Ramos (cell line): Measurements from ENCODE around the gene THUMPD2.

Experiments used
- in situ Hi-C: fragments of 300-500 bp; cut with MboI; formaldehyde crosslinking; loops from one replicate; pipeline ENCODE4 v1.14.3; 2022; ENCODE audit warnings: low sequenced_read_pairs; ENCODE audit not compliant: unreplicated experiment

THUMPD2 gene

DNA sequence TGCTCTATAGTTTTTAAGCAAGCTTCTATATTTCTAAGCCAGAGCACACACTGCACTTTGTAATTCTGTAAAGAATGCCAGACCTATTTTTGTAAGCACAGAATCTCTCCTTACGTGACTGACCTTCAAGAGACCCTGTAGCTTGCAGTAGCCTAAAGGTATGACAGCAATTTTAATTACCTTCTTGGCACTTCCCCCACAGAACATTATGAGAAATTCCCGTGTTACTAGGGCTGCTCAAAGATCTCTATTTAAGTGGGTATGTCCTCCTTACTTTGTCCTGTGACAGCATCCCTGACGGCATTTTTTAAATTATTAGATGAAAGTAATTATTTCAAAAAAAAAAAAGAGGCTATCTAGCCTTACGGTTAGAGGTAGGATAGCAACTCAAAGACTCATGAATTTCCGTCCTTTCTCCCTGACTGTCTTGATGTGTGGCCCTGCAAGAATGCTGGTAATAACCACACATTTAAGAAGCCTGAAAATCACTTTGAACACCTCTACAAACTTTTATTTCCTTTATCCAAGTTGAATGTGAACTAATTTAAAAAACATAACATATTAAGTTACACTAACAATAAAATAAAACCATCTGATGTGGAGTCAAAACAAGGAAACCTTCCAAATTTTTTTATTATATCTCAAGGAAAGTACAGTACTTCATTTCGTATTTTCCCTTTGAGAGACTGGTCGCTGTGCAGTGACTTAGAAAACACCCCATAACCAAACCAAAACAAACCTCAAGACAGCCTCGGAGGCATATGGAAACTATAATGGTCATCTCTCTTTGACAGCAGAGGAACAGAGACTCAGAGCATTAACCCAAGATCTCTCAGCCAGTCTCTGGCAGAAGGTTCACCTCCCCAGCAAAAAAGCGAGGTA lies 54.9 kb downstream of the THUMPD2 start:
- in situ Hi-C loops: loop anchor here (25.0 kb wide), 1 partner anchor 337 kb away; no protein-coding TSS in a partner anchor

DNA sequence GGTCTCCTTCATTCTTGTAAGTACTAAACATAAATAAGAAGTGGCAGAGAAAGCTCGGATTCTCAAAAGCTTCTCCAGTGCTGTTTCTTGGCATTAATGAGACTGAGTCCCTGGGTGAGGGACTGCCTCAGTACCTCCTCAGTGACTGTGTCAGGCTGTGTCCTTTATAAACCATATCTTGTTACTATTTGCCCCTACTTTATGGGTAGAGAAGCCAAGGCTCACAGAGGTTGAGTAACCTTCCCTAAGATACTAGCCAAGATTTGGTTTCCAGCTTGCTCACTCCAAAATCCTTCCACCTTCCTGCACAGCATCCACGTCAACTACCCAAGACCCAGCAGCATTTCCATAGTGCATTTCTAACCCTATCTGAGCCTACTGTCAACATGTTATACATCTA lies 55.6 kb downstream of the THUMPD2 start:
- in situ Hi-C loops: loop anchor here (25.0 kb wide), 1 partner anchor 336 kb away; no protein-coding TSS in a partner anchor

DNA sequence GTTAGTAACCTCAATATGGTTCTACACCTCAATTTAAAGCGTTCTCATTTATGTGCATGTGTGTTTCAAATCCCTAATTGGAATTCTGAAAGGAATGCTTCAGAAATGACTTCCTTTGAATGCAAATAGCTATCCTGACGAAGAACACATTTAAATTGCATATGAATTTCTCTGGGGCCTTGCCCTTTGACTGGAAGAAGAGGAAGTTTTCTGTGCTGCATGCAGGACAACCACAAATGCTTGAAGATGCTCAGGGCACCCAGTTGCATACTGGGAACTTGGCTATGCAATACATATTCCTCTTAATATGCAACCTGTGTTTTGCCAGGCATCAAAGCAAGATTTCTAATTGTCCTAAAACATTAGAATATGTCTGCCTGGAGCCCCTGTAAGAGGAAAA lies 58.1 kb downstream of the THUMPD2 start:
- in situ Hi-C loops: loop anchor here (25.0 kb wide), 1 partner anchor 334 kb away; no protein-coding TSS in a partner anchor

DNA sequence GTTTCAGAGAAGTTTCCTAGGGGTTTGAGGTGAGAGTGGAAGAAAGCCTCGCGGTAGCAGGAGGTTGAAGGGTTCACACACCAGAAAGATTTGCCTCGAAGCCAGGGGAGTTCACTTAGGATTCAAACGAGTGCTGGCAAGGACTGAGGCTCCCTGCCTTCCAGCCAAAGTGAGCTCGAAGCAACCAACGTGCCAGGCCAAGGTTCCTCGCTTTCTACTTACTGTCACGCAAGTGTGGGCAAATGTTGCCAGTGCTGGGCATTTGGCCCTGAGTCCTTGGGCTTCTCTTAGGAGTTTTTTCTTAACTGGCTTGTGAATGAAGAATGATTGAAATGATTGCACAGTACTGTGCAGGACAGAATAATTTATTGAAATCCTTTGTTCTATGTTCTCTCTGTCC lies 59.7 kb downstream of the THUMPD2 start:
- in situ Hi-C loops: loop anchor here (25.0 kb wide), 1 partner anchor 332 kb away; no protein-coding TSS in a partner anchor

DNA sequence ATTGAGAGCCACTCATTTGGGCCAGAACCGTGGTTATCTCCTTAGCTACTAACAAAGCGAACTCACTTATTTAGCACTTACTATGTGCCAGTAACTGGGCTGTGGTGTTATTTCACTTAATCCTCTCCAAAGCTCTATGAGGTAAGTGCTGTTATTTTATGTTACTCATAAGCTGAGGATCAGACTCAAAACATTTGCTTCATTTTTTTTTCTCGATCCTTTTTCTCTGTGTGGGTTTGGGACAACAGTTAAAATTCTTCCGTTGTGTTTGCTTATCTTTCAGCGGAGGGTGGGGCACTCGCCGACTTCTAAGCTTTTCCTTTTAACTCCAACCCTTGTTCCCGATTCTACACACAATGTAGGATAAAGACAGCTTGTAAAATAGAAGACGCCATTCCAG lies 60.6 kb downstream of the THUMPD2 start:
- in situ Hi-C loops: loop anchor here (25.0 kb wide), 1 partner anchor 331 kb away; no protein-coding TSS in a partner anchor

DNA sequence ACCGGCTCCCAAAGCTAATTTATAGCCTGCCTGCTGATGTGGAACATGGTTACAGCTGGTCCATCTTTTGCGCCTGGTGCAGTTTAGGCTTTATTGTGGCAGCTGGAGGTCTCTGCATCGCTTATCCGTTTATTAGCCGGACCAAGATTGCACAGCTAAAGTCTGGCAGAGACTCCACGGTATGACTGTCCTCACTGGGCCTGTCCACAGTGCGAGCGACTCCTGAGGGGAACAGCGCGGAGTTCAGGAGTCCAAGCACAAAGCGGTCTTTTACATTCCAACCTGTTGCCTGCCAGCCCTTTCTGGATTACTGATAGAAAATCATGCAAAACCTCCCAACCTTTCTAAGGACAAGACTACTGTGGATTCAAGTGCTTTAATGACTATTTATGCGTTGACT lies 62.0 kb downstream of the THUMPD2 start:
- in situ Hi-C loops: loop anchor here (25.0 kb wide), 1 partner anchor 330 kb away; no protein-coding TSS in a partner anchor

DNA sequence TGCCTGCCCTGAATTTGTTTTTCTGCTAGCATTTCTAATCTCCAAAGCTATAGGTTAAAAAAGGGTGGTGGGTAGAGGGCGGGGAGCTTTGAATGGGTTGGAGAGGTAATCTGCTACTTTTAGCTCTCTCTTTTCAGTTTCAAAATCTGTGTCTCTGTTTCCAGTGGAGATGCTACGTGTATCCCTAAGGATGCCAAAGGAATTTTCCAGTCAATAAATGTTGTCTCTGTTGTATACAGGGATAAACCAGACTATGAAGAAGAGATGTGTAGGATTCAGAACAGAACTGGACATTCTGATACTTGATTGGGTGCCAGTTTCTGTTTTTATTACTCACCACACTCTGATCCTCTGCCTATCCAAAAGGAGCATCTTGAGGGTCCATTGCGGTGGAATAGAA lies 63.2 kb downstream of the THUMPD2 start:
- in situ Hi-C loops: loop anchor here (25.0 kb wide), 1 partner anchor 329 kb away; no protein-coding TSS in a partner anchor

DNA sequence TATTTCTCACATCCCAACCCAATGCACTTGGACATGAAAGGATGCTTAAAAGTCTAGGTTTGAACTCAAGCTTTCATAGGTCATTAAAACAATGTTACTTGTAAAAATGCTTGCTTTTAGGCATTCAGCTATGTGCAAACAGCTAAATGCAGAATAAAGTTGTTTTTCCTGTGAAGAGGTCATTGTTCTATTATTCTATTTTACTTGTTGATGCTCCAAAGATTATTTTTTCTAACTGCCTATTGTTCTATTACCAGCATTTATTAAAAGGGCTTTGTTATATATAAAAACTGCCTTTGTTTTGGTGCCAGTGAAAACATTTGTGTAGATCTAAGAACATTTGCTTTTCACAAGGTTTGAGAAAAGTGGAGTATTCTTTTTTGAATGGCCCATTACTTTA lies 64.0 kb downstream of the THUMPD2 start:
- in situ Hi-C loops: loop anchor here (25.0 kb wide), 1 partner anchor 328 kb away; no protein-coding TSS in a partner anchor

DNA sequence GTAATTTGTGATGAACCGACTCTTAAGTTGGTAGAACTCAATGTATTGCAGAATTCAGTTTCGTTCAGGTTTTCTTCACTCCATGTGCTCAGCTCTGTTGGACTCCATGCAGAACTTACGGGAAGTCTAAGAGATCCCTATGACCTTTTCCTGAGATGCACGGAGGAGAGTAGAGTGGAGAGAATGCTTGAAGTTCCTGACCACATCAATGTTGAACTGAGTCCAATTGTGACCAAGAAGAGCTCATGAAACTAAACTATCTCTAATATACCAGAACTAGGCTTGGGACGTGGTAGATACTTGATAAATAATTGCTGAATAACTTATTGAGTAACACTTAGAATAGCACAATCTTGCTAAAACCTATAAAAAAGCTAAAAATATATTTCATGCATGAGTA lies 66.1 kb downstream of the THUMPD2 start:
- in situ Hi-C loops: loop anchor here (25.0 kb wide), 1 partner anchor 326 kb away; no protein-coding TSS in a partner anchor

DNA sequence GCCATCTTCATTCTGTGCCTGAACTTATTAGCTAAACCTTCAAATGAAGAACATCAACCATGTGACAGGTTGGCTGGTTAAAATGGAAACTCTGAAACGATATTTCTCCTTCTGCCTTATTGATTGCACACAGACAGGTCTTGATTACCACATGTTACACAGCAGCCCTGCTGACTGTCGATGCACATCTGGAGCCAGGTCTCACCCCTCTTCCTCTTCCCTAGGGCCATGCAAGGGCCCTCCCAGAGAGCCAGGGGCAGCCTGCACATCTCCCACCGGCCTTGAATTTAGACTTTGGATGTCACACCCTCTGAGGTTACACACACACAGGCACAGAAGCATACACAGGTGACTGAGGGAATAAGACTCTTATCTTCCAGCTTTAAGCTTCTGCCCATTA lies 68.3 kb downstream of the THUMPD2 start:
- in situ Hi-C loops: loop anchor here (25.0 kb wide), 1 partner anchor 324 kb away; no protein-coding TSS in a partner anchor

DNA sequence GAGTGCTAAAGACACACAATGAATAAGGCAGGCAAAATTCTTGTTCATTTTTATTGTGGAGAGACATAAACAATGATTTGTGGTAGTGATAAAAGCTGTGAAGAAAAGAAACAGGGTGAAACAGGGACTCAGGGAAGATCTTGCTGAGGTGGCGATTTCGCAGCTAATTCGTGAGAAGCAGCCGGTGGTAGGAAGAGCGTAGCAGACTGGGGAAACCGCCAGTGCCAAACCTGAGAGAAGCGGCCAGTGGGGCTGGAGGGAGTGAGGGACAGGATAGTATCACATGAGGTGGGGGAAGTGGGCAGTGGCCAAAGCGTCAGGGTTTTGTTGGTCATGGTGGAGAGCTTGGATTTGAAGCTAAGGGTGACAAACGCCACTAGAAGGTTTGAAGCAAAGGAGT lies 71.1 kb downstream of the THUMPD2 start:
- in situ Hi-C loops: loop anchor here (25.0 kb wide), 1 partner anchor 321 kb away; no protein-coding TSS in a partner anchor

DNA sequence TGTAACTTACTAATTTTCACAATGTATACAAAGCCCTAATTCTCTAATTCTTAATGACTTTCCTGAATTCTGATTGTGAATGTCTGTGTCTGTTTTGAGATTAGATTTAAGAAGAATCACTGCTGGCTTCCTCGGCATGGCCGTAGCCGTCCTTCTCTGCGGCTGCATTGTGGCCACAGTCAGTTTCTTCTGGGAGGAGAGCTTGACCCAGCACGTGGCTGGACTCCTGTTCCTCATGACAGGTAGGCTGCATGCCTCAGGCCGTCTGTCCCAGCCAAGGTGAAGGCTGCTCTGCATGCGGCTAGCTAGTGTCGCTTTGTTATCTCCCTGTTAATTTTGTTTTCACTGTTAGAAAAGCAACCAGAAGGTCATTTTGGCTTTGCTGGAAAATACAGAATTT lies 72.1 kb downstream of the THUMPD2 start:
- in situ Hi-C loops: loop anchor here (25.0 kb wide), 1 partner anchor 320 kb away; no protein-coding TSS in a partner anchor

DNA sequence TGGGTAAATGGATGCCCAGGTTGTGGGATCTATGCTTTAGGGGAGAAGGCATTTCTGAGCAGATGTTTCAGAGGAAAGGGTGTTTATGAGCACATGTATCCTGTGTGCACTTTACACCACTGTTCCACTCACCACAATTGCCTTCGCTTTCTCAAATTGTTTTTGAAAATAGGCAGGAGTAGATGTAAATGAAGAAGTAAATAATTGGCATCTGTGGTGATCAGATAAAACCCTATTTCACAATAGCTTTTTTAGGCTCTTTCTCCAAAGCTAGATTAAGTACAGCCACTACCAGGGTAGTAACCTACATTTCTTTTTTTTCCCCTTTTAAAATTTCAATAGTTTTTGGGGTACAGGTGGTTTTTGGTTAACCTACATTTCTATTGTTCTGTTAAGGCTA lies 72.7 kb downstream of the THUMPD2 start:
- in situ Hi-C loops: loop anchor here (25.0 kb wide), 1 partner anchor 319 kb away; no protein-coding TSS in a partner anchor

DNA sequence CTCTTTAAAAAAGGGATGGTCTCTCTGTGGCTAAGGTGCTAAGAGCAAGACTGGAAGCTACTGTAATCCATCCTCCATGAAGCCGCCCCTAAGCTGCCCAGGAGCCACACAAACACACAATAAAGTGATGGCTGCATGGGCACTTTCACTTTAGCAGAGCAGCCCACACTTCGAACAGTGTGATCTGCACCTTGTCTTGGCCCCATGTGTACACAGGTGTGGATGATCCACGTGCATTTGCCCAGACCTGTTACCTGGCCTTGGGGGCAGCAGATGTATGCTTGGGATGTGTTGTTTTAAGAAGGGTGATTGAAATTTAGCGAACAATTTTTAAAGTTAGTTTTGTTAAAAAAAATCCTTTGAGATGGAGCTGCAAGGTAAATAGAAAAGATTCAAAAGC lies 73.4 kb downstream of the THUMPD2 start:
- in situ Hi-C loops: loop anchor here (25.0 kb wide), 1 partner anchor 318 kb away; no protein-coding TSS in a partner anchor

DNA sequence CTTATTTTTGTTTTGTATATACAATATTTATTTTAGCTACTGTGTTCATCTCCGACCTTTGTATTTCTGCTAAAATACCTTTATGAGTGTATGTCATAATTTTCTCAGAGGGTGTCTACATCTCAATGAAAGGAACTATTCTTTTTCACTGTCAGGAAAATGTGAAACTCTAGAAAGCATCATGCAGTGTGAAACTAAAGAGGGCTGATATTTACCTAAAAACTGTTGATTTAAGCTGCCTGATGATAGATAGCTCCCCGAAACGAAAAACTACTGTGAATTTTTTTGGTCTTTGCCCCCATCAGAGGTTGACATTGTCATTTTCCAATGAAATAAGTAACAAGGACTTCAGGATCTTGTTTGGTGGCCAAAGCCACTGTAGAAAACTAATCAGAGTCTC lies 74.5 kb downstream of the THUMPD2 start:
- in situ Hi-C loops: loop anchor here (25.0 kb wide), 1 partner anchor 317 kb away; no protein-coding TSS in a partner anchor

DNA sequence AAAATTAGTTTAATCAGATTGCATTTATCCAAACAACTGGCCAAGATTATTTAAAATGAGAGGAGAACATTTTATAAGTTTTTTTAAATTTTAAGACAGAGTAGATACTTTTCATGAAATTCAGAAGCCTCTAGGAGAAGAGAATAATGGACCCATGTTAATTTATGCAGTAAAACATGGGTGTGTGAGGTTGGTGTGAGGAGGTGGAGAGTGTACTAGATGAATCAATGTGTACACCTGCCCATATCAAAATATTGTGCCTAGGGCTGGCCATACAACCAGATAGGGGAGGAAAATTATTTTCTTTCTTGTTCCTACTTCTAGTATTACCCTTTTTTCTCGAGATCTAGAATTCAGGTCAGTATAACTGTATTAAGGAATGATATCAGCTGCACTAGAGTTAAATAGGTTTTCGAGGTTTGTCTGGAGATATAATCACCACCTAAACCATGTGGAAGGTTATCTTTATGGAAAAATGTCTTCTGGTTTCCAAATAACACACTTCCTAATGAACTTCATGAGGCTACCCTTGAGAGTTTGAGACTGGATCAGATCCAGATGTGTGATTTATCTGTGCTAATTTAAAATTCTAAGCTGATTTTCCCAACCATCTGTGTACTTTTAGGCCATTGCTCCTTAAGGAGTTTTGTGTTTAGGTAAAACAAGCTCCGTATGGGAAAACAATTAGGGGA lies 75.7 kb downstream of the THUMPD2 start:
- in situ Hi-C loops: loop anchor here (25.0 kb wide), 1 partner anchor 316 kb away; no protein-coding TSS in a partner anchor

DNA sequence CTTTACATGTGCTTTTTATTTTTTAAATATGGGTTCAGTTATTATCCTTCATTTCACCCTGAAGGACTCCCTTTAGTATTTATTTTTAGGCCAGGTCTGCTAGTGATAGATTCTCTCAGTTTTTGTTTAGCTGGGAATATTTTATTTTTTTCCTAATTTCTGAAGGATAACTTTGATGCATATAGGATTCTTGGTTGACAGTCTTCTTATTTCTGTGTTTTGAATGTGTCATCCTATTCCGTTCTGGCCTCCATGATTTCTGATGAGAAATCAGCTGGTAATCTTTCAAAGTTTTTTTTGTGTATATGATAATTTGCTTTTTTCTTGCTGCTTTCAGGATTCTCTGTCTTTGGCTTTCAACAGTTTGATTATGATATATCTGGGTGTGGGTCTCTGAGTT lies 77.9 kb downstream of the THUMPD2 start:
- in situ Hi-C loops: loop anchor here (25.0 kb wide), 1 partner anchor 314 kb away; no protein-coding TSS in a partner anchor

DNA sequence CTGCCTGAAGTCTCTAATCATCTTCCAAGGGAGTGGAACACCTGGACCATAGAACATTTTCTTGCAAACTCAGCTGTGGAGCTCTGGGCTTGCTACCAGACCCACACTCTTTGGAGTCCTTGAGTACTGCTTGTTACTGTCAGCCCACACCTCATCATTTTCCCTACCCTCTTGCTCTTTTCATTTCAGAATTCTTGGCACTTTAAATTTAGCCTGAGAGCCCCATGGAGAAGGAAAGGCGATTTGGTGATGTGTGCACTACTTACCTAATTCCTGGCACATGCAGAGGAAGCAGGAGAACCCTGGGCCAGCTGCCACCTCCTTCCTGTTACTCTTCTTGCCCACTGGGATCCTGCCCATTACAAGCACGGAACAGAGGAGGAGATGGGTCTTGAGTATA lies 81.6 kb downstream of the THUMPD2 start:
- in situ Hi-C loops: no loop called here

DNA sequence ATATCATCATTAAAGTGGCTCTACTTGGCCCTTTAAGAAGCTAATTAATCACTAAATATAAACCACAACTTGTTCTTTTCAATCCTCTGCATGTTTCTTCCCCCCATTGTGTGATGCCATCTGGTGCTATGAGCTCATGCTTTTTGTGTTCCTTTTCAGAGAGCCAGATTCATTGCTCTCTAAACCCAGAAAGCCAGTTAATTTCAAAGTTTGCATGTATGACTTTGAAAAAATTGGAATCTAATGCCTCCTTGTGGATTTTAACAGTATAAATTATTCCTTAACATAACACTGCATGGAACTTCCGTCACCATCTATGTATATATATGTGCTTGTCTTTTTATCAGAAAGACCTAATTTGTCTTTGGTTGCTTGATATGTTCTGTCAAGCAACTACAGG lies 82.2 kb downstream of the THUMPD2 start:
- in situ Hi-C loops: no loop called here

DNA sequence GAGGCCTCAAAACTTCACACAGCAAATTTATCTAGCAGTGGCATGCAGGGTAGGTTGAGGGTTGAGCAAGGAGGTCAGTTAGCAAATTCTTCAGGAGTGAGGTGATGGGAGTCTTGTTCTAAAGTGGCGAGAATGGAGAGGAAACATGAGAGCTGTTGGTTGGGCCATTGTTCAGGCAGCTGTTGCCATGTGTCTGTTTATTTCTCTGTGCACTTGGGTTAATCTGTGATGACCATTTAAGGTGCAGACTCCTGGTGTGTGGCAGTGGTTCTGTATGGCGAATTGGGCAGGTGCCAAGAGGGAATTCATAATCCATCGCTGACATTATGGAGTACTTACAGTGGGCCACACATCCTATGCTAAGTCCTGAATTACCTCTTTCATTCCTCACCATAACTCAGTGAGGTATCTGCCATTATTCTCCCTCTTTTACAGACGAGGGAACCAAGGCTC lies 82.9 kb downstream of the THUMPD2 start:
- in situ Hi-C loops: no loop called here
